Neural progenitor cell (in vitro differentiated cells): ENCODE measurements around the gene MRNIP.

Experiments used
- CTCF ChIP-seq: fragments of 200-600 bp; sonication (generic); IDR thresholded peaks from 2 replicates; pipeline ENCODE4 v1.5.1; 2017; ENCODE audit warnings: antibody characterized with exemption, mild to moderate bottlenecking
- EZH2phosphoT487 ChIP-seq: fragments of 200-600 bp; sonication (generic); IDR thresholded peaks from 2 replicates; pipeline ENCODE4 v1.6.1; 2017; ENCODE audit warnings: antibody characterized with exemption

- TF ChIP-seq CTCF = no peak
- no peak for TF ChIP-seq EZH2phosphoT487
These were observed 32.4 kb upstream of the MRNIP start for GRCh38 chr5:179890751-179891682.
